Measurements from ENCODE around the gene TENM4.

- TF ChIP-seq CTCF (IDR thresholded peaks at IDR 0.05; ENCODE audit: borderline replicate concordance, extremely low read depth, low read length, poor library complexity, severe bottlenecking): no peak
- no peak for TF ChIP-seq EZH2 (IDR thresholded peaks at IDR 0.05; ENCODE audit: borderline replicate concordance, low read depth, low read length, severe bottlenecking)
These were observed 633.5 kb downstream of the TENM4 start for GRCh38 chr11:78807351-78807750.

All from DND-41 (cell line).